NCI-H82 (cell line): ENCODE data around the gene LRRC75B.
"Not testable (repeated sequence)": the region's sequence is repeated elsewhere in the genome, so short reads cannot be mapped to it uniquely, and the experiment has no call there.

Experiments
- DNase-seq: peaks from one replicate; lab custom pipeline; 2025; lab: John Stamatoyannopoulos, UW

The LRRC75B gene

DNA sequence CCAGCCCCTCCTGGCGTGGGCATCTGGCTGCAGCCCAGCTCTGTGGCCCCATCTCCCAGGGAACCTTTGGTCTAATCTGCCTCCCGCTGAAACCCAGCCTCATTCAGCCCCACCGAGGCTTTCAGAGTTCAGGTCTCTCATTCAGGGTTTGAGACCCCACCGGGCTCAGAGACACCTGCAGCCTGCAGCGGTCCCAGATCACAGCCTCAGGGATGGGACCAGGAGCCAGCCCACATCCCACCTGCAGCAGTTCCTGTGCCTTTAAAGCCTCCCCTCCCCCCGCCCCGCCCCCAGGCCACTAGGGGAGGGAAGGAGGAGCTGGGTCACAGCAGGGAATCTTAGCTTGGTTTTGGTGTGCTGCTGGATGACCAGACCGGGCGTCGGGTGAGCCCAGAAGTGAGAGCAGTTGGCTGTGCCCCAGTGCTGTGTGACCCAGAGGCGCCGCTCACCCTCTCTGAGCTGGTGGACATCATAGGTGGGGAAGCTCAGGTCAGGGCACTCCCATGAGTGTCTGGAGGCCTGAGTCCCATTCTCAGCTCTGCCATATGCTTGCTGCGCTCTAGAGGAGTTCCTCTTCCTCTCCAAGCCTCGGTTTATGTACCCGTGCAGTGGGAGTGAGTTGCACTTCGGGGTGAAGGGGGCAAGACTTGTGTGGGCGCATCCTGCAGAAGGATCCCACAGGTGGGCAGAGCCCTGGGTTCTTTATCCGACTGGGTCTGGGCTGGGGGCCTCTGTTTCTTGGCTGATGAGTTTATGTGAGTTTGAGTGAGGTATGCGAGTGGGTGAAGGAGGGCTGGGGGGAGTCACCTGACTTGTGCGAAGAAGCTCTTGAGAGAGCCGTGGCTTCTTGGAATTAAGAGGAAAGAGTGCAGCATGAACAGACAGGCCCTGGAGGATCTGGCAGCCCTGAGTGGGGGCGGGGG is 10.2 kb upstream of the LRRC75B start, which contains the start of gene GGT1:
Gene GGT1 (plus strand): TSS at position 347 of the 923 bp plus-strand sequence. CDS start 7,889 bp downstream, outside the sequence.
- not testable (repeated sequence) for DNase-seq

DNA sequence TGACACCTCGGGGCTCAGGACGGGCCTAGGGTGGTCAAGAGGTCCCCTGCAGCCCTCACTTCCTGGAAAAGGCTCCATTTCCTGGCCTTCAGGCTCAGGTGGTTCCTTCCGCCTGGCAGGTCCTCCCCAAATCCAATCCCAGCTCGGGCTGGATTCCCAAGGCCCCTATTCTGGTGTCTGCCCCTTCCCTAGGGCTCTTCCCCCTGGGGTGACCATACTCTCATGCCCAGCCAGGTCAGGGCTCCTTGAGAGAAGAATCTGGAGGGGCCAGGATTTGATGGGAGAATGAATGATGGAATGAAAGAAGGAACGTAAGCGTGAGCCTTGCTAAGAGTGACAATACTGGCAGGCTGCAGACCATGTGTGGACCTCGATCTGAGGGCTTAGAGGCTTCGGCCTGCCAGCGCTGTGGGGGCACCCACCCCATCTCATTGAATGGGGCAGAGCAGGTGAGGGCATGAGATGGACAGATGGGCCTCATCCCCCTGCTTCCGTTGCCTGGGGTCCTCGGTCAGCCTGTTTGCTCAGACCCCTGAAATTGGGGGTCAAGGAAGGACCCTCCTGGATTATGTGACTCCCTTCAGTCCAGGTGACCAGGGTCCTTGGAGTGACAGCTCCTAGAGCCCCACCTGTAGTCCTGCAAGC is 9.4 kb upstream of the LRRC75B start:
- DNase-seq: not testable (repeated sequence)

DNA sequence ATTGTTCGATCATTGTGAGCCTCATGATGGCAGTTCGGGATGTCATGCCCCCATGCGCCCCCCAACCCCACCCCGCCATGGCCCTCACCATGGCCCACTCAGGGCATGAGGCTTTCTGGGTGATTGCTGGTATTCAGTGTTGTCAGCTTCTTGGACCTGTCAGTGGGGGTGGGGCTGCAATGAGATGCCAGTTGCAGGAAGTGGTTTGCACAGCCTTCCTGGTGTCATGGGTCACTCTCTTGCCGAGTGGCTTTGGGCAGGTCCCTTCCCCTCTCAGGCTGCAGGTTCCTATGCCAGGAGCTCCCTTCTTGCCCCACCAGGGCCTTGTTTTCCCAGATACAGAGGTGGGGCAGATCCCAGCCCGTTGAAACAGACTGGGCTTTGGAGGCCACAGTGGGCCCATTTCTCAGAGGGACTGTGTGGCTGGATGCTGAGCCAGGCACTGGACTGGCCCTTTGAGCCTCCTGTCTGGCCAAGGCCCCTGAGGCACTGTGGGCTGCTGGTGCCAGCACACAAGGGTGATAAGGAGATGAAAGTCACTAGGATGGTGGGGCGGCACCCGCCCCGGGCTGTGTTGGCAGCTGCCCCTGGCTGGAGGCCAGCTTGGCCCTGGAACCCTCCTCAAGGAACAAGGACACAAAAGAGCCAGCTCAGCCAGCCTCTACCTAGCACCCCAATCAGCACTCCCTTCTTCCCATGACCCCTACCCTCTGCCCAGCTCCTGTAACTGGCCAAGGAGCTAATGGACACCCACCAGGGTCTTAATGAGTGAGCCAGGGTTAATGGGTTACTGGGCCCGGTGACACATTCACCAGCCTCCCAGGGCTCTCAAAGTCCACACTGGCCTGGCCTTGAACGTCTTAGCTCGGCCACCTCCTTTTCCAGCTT is 8.6 kb upstream of the LRRC75B start:
- DNase-seq: no peak

DNA sequence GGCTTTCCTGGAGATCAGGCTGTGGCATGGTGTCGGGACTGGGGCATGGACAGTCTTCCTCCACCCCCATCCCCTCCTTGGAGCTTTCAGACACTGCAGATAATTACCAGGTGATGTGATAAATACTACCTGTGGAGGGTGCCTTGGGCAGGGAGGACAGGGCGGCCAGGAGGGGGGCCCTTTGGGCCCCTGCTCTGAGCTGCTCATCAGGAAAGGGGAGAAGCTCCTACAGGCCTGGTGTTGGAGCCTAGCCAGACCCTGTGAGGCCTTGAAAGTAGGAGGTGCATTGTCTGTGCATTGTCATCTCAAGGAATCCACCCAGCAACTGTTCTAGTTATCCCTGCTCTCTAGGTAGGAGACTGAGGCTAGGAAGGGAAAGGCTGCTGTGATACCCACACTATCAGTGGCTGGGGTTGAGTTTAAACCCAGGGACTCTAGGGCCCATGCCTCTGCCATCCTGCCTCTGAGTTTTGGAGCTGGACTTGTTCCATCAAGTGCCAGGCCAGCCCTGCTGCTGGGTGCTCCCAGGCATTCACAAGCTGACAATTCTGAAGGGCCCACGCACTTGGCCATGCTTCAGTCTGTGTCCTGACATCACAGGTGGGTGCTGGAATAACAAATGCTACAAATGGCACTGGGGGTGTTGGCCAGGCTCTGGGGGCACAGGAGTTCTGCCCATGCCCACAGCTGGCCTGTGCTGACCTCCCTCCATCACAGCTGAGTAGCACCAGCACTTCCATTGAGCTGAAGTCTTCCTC is 7.3 kb upstream of the LRRC75B start:
- not testable (repeated sequence) for DNase-seq

DNA sequence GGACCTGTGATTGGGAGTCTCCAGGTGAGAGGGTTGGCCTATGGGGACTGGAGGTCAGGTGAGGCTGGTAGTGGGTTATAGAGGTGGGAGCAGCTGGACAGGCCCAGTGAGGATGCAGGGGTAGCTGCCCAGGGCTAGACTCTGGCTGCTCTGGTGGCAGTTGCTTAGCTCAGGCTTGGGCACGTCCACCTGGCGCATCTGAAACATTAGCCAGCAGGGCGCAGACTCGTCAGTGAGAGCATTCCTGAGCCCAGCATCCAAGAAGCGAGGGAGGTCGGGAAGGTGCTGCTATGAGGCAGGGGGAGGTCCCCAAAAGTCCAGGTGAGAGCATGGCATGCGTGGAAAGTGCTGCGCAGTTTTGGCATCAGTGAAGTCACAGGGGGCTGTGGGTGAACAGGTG is 6.6 kb upstream of the LRRC75B start:
- no peak for DNase-seq

DNA sequence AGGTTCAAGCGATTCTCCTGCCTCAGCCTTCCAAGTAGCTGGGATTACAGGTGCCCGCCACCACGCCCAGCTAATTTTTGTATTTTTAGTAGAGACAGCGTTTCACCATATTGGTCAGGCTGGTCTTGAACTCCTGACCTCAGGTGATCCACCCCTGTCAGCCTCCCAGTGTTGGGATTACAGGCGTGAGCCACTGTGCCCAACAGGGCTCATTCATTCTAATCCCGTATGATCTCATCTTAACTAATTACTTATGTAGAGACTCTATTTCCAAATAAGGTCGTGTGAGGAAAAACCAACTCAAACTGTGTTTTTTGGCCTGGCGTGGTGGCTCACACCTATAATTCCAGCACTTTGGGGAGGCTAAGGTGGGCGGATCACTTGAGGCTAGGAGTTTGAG is 4.2 kb upstream of the LRRC75B start:
- DNase-seq: peak; percentile 19

DNA sequence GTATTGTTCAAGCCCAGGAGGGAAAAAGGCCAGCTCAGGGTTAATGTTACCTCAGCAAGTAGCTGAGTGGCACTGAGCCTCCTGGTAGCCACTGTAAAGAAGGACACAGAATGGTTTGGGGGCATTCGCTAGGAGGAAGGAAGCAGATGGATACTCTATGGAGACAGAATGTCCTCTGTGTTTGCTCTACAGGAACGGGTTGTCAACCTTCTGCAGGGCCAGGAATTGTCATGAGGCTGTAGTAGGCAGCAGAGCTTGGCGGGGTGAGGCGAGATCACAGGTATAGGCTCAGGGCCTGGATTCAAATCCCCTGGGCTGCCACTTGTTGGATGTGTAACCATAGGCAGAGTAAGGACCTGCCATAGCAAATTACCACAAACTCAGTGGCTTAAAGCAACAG is 3.0 kb upstream of the LRRC75B start:
- no peak for DNase-seq

DNA sequence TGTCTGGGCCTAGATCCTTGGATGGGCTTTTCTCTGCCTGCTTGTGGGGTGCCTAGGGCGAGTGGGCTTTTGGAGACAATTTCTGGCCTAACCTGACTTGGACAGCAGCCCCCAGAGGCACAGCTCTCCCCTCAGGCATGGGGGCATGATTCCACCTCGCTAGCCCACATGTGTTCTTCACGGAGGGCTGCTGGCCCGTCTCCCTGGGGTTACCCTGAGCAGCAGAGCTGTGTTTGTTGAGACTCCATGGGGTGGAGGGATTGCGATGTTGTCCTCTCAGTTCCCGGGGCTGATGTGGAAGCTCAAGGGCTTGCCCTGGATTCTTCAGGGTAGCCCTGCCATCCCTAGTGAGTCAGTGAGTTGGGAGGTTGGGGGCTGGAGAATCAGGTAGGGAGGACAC is 2.4 kb upstream of the LRRC75B start:
- DNase-seq: no peak

DNA sequence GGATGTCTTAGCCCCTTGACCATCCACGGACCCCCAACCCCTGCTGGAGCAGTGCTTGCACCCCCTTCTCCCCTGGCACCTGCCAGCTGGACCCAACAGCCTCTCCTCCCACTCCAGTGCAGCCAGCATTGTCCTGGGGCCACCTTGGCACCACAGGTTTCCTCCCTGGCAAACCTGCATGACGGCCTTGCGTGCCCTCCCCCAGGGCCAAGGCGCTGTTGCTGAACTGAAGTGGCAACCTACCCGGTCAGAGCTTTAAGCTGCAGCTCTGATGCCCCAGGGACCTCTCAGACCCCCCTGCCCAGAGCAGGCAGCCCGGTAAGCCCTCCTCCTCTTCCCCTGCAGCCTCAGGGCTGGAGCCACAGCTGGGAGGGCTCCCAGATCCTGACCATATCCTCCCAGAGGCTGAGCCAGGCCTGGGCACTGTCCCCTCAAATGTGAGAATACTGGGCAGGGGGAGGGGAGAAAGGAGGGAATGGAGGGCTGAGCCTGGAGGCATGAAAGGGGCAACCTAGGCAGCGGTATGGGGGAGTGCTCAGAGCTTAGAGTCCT is 1.8 kb upstream of the LRRC75B start:
- DNase-seq: no peak

DNA sequence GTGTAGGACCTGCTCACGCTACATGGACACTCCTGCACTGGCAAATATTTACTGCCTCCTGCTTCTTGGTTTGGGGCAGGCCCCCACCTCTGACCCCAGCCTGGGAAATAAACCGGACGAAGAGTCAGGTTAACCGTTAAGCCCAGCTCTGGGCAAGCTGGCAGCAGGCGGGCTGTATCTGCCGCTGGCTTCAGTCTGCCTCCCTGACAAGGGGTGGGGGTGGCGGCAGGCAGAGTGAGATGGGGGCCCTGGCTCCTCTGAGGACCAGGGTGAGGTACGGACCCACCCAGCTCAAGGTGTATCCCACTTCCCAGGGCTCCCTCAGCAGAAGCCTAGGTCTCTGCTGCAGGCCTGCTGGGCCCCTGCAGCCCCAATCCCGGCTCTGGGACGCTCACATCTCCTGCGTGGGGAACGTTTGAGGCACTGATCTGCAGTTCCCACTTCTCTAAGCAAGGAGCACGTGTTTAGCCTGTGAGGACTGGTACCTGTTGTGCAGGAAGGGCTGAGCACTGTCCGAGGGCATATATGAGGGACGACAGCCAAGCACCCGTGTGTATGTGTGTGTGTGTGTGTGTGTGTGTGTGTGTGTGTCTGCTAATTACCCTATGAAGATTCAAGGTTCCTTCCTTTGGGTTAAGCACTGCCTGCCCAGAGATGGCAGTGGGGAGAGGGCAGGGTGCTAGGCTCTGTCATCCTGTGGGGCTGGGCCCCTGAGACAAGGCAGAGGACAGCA is 1.1 kb upstream of the LRRC75B start:
- peak; percentile 15 for DNase-seq

DNA sequence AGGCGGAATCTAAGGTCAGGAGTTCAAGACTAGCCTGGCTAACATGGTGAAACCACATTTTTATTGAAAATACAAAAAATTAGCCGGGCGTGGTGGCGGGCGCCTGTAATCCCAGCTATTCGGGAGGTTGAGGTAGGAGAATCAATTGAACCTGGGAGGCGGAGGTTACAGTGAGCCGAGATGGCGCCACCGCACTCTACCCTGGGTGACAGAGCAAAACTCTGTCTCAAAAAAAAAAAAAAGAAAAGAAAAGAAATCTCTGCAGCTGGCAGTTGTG is 624 bp upstream of the LRRC75B start:
- DNase-seq: not testable (repeated sequence)

DNA sequence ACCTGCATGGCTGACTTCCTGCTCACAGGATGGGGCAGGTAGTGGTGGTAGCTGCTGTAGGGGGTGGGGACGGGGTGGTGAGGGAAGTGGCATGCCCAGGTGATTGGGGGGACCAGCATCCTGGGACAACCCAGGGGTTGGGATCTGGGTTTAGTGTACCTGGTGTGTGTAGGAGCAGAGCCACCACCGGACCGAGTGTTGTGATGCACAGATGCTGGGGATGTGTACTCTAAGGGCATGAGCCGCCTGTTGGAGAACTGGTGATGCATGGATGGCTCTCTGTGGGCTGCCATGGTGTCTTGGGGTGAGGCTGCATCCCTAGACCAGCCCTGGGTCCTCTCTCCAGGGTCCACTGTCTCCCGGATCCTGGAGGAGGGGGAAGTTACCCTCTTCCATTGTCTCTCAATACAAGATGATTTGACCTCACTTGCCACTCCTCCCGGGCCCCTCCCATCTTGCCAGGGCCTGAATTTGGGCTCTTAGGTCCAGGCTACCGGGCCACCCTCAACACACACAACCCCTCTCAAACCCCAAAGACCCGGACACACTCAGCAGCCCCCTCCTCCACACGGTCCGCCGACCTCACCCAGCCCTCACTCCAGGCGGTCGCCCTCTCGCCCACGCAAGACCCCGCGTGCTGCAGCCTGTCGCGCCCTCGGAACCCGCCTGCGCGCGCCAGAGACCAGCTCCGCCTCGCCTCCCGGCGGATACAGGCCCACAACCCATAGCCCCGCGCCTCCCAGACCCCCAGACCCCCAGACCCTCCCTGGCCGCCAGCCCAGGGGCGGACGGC is 619 bp downstream of the LRRC75B start:
- DNase-seq: no peak

DNA sequence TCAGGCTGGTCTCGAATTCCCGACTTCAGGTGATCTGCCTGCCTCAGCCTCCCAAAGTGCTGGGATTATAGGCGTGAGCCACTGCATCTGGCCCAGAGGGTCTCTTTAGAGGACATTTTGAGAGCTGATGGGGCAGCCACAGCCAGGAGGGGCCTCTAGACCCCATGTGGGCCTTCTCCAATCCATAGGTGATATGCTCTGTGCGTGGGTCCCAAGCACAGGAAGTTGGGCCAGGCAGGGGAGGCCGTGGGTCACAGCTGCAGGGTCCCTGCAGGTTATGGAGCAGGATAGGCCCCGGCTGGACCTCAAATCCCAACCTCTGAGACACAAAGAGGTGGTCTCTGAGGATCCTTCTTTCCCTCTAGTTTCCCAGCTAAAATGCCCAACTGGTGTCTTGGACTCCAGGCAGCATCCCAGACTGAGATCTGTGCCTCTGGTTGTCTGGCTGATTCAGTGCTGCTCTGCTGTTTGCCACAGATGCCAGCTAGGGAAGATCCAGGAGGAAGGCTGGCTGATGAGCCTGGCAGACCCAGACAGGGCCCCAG is 1.5 kb downstream of the LRRC75B start:
- no peak for DNase-seq

DNA sequence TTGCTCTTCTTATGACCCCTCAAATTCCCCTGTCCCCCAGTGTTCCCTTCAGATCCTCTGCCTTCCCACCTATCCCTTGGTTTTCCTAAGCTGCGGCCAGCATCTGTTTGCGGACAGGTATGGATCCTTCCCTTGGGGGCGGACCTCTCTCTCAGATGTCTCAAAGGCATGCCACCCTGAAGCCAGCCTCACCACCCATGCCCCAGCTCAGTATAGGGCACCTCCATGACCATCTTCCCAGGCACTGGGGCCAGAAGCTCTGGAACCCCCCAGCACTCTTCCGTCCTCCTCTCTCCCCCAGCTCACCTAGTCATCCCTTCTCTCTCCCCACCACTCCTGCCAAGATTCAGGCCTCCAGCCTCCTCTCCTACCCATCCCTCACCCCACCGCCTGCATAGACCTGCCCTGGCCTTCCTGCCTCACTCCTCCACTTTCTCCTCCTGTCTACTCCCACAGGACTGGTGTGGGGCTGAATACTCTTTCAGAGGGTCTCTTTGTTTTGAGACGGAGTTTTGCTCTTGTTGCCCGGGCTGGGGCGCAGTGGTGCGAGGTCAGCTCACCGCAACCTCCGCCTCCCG is 2.2 kb downstream of the LRRC75B start:
- no peak for DNase-seq

DNA sequence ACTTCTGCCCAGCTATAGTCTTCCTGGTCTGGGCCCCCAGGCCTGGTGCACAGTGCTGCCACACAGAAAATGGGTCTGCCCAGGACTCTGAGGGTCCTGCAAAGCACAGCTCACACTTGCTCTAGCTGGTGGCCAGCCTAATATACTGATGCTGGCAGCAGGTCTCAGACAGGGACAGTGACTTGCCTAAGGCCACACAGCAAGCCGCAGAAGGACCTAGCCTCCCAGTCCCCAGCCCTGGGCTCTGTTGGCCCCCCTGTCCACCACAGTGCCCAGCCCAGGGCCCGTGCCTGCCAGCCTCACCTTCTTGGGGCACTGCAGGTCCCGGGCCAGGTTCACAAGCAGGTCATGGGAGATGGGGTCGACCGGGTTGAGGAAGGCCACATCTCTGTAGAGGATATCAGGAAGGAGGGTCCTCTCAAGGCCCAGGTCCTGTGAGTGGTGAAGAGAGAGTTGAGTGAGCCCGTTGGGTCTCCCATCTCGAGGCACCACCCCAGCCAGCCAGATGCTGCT is 3.3 kb downstream of the LRRC75B start:
- no peak for DNase-seq

DNA sequence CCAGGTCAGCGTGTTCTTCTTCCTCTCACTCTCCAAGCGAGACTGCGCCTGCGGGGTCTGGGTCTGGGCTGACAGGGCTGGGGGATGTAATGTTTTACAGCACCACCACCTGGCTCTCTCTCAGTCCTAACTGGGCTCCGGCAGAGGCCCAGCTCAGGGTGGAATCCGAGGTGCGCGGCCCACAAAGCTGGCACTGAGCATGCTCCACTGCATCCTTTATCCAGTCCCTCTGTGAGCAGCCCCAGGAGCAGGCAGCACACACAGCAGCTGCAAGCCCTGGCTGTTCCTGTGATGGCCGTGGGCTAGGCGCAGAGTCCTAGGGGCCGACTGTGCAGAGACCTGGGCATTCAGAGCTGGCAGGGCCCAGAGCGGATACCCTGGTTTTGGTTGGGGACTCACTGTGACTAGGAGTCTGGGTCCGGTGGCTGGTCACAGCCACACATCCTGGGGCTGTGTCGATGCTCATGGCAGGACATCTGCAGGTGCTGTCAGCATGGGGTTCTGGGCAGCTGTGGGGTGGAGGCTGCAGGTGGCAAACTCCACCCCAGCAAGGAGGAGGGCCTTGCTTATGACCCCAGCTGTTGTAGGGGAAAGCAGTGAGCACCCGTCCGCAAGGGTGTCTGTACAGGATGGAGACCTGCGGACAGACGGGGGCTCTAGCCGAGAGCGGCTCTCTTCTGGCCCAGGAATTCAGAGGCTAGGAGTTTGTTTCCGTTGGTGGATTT is 4.0 kb downstream of the LRRC75B start:
- DNase-seq: no peak

DNA sequence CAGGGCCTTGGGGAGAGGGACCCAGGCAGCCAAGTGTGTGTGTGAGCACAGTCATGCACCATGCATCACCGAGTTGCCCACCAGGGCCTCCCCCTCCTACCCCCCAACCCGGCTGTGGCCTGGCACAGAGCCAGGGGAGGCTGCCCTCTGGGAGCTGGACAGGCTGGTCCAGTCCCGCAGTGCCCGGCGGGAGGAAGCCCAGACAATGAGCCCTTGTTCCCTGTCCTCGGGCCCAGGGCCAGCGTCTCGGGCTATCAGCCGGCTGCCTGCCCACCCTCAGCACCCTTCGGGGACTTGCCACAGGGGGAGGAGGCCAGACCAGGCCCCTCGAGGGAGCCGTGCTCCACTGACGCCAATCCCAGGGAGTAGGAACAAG is 4.5 kb downstream of the LRRC75B start:
- DNase-seq: no peak

DNA sequence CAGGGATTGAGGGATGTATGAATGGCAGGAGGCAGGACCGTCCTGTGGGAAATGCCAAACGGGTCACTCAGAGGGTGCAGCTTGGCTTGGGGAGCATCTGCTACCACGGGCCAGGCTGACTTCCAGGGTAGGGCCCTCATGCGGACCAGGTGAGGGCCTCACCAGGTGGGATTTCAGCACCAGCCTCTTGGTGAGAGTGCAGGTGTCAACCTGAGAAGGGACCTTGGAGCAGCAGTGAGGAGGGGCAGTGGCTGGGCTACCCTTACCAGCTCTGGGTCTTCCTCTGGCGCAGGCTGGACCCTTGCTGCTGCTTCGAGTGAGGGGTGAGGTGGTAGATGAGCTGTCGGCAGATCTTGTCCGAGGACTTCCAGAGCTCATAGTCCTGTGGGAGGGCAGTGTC is 4.9 kb downstream of the LRRC75B start:
- no peak for DNase-seq
